ENCODE results near the gene SCN5A.

Gene SCN5A

DNA sequence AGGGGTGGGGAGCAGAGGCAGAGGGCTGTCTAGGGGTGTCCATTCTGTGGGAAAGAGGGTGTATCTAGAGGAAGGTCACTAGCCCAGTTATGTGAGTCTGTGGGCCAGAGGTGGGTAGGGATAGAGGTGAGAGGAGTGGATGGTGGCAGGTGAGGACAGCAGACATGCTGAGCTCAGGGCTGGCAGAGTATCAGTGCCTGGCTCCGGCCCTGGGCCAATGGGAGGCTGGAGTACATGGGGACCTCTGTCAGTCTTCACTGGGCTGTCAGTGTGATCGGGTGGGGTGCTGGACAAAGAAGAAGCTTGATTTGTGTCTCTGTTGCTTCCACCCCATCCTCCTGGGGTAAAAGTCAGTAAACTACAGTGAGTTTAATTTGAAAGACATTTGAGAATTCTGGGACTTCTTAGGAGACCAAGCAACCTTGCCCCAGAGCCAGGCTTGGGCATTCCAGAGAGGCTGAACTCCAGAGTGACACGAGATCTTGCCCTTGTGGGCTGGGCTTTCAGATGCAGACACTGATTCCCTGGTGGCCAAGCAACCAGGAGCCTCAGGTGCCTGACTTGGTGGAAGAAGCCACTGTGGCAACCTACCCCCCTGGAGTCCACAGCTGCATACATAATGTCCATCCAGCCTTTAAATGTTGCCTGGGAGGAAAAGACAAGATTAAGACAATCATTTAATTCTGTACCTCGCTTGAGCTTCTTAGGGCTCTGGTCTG, 92.7 kb downstream of the SCN5A start:
- no peak for DNase-seq

DNA sequence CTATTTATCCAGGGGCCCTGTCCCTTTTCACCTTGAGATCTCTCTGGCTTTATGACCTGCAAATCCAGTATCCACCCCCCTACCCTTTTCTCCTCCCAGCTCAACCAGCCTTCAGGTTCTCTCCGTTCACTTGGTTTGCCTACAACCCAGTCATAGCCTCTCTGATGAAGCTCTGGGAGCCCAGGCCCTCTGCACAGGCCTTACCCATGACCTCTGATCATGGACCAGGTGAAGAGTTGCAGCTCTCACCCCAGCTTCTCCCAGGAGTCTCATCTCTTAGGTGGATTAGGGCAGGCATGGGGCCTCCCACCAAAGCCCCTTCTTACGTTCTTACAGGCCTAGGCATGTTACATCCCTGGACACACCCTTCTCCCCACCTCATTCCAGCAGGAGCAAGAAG, 93.6 kb downstream of the SCN5A start:
- DNase-seq: no peak

DNA sequence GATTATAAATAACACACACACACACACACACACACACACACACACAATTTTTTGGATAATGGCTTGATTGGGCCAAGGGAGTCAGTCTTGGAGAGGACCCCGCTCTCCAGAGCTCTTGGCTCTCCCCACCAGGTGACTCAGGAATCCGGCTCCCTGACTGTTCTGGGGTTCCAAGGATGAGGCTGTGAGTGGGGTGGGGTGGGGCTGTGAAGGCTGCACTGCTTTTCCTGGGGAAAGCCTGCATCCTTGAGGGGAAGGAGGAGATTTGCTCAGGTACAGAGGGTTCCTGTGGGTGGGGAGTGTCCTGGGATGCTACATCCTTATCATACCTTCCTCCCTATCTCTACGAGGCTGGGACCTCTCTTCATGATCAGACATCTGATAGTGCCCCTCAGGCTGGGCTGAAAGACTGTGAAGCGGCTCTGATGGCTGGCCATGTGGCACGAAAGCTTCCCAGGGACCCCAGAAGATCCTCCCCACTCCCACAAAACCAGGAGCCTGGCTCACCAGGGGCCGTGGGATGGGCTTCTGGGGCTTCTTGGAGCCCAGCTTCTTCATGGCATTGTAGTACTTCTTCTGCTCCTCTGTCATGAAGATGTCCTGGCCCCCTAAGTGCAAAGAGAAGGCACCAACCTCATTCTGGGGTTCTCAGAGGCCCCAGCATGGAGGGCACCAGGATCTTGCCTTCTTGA, 94.2 kb downstream of the SCN5A start:
- DNase-seq: no peak

DNA sequence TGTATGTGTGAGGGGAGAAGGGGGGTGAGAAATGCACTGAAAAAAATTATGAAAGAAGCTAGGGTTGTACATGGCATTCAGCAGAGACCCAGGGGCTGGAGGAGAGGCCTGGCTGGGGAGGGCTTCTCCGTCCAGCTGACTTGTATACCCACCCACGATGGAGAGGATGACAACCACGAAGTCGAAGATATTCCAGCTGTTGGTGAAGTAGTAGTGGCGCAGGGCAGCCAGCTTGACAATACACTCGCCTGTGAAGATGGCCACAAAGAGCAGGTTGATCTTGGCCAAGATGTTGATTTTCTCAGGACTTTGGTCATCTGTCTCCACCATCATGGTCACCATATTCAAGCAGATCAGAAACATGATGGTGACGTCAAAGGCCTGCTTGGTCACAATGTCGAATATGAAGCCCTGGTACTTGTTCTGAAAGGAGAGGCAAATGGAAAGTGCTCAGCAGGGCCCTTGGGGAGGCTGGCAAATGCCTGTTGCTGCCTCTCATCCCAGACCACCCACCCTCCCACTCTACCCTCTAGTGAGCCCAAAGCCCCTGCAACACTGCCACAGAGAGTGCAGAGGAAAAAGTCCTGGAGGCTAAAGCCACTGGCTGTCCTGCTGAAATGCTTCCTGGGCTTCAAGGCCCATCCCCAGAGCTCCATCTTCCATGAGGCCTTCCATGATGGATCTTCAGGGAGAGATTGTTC, 95.2 kb downstream of the SCN5A start:
- DNase-seq: no peak

DNA sequence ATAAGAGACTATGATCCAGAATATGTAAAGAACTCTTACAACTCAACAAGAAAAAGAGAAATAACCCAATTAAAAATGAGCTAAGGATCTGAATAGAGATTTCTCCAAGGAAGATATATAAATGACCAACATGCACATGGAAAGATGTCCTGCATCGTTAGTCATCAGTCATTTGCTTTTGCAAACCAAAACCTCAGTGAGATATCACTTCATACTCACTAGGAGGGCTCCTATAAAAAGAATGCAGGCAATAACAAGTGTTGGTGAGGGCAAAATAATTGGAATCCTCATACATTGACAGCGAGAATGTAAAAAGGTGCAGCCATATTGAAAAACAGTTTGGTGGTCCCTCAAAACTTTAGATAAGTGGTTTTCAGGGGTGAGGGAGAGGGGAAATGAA, 96.4 kb downstream of the SCN5A start:
- DNase-seq: no peak

DNA sequence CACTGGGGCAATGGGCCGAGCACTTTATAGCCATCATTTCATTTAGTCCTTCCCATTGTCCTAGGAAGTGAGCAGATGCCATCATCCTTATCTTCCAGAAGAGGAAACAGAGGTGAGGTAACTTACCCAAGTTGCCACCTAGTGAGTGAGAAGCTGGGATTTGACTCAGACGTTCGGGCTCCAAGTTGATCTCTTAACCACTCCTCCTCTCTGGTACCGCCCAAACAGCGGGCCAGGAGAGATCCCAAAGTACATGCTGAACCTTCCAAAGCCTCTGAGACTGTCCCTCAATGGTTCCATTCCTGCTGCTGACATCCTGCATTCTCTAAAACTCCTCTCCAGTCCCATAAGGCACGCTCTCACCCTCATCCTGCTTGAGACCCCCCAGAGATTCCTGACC, 97.1 kb downstream of the SCN5A start:
- no peak for DNase-seq

DNA sequence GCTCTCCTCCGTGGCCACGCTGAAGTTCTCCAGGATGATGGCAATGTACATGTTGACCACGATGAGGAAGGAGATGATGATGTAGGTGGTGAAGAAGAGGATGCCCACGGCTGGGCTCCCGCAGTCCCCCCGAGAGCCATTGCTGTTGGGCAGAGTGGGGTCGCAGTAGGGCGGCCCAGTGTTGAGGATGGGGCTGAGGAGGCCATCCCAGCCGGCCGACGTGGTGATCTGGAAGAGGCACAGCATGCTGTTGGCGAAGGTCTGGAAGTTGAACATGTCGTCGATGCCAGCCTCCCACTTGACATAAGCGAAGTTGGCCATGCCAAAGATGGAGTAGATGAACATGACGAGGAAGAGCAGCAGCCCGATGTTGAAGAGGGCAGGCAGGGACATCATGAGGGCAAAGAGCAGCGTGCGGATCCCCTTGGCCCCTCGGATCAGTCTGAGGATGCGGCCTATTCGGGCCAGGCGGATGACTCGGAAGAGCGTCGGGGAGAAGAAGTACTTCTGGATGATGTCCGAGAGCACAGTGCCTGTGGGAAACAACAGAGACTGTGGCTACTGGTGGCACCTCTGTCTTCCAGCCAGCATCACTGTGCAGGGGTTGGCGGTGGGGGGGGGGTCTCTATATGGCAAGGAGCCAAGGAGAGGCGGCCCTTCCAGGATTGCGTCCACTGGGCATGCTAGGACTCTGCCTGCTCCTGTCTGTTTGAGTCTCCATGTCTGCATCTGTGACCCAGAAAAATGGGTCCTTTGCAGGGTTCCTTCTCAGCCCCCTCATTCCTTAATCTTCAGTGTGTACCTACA, 98.3 kb downstream of the SCN5A start:
- DNase-seq: no peak

DNA sequence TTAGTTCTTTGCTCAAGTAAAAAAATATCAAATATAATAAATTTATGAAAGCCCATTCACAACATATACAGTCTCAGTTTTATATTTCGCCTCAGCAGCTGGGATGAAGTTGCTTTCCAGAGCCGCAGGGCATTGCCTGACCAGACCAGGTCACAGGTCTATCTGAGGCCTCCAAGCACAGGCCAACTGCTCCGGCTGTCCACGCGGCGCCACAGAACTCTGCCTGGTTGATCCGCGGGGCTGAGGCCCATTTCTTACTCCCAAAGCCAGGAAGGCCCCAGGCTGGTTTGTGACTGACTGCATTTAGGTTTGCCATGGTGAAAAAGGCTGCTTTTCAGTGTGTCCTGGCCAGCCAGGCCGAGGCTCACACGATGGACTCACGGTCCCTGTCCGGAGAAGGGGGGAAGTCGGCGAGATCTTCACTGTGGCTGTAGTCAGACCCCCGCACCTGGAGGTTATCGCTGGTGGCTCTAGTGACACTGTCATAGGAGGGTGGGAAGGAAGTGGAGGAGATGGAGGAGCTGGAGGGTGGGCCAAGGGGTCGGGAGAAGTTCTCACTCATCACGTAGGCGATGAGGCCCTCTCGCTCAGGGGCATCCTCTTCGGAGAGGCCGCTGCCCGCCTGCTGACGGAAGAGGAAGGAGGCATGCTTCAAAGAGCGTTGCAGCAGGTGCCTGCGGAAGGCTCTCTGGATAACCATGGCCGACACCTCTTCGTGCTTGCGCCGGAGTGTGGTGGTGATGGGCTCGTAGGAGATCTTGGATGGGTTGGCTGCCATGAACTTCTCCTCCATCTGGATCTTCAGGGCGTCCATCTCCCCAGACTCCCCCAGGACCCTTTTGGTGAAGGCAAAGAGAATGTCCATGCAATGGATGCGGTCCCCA, 99.3 kb downstream of the SCN5A start:
- DNase-seq: no peak

DNA sequence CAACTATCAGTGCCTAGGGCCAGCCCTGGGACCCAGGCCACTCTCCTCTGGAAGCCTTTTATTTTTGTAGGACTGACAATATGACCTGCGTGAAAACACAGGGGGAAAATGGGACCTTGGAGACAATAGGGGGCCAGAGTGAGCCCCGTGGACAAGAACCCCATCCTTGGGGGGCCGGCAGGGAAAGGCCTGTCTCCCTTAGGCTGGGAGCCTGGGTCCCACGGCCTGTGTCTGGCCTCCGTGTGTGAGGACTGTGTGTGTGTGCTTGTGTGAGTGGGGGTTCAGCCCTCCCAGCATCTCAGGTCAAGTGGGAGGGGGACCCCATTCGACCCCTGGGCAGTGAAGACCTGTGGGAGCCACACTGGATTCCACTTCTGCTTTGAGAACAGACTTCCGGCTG, 100.0 kb downstream of the SCN5A start:
- no peak for DNase-seq

DNA sequence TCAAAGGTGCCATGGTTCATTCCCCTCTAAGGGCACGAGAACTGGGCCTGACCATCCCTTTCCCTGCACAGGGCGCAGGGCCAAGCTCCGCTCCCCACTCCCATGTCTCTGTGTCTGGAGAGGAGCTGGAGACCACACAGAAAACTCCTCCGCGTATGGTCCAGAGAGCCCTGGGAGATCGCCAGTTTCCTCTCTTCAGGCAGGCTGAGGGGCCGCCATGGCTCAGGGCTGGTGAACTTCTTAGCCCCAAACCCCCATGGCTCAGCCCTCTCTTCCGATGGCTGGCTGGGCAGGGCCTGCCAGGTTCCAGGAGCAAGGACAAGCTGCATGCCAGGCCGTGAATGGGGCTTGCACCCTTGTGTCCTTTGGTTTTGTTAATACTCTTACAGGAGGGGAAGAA, 100.4 kb downstream of the SCN5A start:
- DNase-seq: no peak

DNA sequence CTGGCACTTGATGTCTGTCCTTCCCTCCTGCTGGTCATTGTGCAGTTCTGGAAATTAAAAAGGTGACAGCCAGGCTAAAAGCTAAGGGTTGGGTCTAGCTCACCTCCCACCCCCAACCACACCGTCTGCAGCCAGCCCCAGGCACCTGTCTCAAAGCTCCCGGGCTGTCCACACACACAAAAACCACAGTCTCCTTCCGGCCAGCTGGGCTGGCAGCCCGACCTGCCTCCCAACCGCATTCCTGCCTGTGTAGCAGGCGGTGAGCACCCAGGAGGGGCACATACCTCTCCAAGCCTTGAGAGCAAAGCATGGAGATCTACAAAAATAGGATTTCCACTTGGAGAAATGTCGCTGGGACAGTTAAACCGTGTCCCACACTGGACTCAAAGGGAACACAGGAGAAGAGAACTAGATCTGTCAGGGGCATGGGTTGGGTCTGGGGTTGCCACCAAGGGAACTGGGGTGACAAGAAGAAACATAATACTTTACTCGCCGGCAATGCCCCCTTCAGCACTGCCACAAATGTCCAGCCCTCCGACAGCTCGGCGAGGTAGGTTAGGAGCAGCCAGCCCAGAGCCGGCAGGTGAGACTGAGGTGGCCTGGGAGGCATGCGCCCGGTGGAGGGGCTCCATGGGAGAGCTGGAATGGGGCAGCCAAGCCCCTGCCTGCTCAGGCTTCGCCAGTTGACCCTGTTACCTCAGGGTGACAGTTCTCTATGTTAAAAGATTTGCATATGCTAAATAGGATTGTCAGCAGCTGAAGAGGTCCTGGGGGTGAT, 101.1 kb downstream of the SCN5A start:
- no peak for DNase-seq

DNA sequence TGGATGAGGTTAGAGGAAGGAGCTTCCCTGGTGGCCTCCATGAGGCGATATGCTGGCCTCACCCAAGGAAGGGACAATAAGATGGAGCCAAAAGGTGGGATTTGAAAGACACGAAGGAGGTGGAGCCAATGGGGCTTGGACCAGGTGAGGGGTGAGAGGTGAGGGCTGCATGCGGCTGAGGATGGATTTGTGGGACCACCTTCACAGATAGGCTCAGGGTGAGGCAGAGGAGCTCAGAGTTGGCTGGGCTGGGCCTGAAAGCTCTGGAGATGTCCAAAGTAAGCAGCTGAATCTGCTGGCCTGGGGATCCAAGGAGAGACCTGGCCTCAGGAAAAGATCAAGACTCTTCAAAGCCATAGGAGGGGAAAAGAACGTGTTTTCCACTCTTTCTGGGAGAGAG, 103.5 kb downstream of the SCN5A start:
- DNase-seq: no peak

DNA sequence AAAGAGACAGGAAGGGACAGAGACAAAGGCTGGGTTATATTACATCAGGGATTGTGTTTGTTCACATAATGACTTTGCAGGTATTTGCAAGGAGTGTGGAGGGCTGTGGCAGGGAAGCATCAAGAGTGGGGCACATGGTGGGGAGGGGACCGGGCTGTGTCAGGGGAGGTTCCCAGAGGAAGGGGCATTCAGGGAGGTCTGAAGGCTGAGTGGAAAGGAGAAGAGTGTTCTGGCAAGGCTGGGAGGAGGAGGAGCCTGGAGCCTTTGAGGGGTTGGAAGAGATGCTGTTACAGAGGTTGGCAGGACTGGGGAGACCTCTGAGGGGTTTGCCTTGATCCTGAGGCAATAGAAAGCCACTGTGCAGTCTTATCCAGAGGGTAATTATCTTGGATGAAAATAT, 103.9 kb downstream of the SCN5A start:
- no peak for DNase-seq

DNA sequence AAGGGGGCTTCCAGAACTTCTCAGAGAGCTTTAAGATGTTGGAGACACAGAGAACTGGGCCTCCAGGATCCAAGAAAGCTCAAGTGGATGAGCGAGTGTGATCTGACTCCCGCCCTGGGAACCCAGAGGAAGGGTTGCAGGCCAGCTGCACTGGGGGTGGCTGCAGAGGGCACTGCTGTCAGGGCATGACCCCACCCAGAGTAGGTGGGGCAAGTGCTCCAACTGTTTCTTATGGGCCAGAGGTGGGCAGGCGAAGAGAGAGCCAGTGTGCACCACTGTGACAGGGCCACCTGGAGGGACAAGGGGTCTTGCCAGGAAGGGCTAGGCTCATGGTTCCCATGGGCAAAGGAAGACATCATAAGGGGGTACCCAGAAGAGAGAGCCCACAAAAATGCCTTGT, 104.6 kb downstream of the SCN5A start:
- DNase-seq: no peak

DNA sequence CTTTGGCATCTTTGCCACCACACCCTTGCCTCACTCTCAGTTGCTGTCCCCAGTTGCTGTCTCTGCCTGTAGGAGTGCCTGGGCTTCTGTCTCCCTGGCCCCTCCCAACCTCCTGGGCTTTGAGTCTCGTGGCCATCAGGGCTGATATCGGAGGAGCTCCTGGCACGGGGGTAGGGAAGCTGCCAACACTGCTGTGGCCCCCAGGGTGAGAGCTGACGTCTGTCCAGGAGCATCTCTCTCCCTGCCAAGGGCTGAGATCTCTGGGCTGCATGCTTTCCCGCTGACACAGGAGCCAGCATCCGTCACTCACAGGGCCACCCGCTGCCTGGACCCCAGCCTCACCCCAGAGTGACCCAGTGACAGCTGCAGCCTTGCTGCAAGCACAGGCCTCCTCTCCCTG, 105.9 kb downstream of the SCN5A start:
- no peak for DNase-seq

DNA sequence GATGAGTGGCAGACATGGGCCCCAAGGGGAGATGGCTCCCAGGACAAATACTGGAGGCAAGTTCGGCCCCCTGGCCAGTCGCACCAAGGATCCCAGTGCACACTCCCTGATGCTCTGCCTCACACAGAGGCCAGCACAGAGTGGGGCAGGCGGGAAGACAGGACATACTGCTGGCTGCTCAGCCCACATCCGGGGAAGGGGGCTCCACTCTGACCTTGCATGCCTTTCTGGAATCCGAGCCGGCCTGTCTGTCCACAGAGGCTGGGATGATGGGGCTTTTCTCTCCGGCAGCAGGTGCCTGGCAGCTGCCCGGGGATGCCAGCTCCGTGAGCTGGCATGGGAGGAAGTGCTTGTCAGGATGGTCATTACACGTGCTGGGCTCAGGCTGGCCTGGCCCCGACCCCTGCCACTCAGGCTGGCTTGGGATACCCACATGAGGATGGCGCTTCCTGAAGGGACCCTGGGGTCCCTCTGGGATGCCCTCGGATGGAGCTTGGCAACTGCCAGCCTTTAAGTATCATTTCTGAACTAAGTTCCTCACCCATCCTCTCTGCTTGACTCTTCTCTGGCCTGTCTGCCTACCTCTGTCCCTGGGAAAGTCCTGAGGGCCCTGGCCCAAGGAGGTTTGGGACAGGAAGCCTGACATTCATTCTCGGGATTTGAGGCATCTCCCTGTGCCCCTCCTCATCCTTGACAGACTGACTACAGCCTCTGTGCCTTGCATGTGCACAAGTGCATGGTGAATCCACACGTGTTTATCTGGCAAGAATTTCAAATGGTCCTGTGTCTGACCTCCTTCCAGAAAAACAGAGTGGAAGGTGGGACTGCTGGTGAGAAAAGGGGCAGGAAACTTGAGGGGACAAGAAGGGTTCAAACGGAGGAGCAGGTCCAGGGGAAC, 106.8 kb downstream of the SCN5A start:
- no peak for DNase-seq

DNA sequence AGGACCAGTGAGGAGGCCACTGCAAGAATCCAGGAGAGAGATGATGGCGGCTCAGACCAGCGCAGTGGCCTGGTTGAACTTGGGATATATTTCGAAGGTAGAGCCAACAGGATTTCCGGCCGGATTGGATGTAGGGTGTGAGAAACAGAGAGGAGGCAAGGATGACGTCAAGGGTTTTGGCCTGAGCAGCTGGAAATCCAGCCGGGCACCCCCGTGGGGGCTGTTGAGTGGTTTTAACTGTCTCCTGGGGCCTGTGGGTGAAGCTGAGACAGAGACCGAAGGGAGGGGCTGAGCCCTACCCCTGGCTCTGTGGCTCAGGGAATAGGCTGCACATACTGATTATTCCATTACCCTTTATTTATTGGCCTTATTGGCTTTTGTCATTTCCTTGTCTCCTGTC, 107.7 kb downstream of the SCN5A start:
- DNase-seq: no peak

DNA sequence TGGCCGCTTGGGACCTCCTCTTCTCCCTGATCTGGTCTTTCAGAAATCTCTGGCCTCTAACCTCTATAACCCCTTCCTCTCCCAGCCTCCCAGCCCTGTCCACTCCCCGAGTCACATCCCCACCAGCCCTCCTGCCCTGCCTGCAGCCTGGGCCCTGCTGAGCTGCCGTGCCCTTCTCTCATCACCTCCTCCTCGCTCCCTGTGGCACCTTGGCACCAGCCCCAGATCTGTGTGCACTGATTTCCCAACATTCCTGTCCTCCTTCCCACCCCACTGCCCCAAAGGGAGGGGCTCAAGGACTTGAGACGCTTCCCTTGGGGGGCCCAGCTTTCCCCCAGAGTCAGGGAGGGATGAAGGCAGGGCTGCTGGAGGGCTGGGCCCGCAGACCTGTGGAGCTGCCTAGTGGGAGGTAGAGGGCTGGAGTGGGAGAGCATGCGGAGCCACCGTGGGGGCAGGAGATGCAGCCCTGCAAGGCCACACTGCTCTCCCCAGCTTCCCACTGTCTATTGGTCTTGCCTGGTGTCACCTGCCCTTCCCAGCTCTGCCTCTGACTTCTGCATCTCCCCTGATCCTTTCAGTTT, 110.6 kb downstream of the SCN5A start:
- DNase-seq: no peak

DNA sequence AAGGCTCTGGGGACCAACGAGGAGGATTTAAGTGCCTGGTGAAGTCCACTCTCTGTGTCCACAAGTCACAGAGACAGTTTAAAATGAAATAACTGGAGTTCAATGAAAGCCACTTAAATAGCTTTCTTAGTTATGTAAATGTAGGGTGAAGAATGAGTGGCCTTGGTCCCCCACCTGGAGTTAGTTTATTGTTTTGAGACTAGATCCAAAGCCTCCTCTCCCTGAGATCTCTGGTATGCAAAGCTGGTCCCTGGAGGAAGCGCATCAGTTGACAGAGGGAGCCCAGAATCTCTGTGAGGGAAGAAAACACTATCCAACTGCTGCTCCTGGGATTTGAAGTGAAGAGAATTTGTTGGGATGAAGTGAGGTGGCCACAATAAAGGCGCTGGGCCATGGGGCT, 112.8 kb downstream of the SCN5A start:
- no peak for DNase-seq

DNA sequence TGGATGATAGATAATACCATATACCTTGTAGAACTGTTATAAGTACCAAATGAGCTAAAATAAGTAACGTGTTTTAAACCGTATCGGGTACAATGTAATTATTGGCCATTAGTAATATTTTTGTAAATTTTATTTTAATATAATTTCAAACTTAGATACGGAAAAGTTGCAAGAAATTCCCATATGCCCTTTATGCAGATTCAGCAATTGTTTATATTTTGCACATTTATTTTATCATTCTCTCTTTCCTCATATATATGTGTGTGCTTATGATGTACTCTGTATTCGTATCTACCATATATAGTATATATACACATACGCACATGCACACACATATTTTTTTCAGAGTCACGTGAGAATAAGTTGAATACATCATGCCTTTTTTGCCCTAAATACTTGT, 114.9 kb downstream of the SCN5A start:
- no peak for DNase-seq
